ENCODE measurements around the gene TMEM221. TPM values are rescaled to one million over a fixed set of nuclear protein-coding genes. Genes with fewer than 3 reads are reported as not detected.

Gene TMEM221
- polyA plus RNA-seq, 1 donor from 2014 or later = not detected

GRCh38 chr19:17401628-17402027 lies 46.8 kb downstream of the TMEM221 start:
- no peaks in the 10 kb centered on the region for H4K20me1 ChIP-seq (ENCODE audit: insufficient read depth)
- no peaks in the 10 kb centered on the region for H3K79me2 ChIP-seq (replicated peaks; ENCODE audit: insufficient read depth, low read length)
- H3K9ac ChIP-seq (ENCODE audit: low read length) = no peak overlapping the region
- no peaks in the 10 kb centered on the region for H3K27me3 ChIP-seq (ENCODE audit: insufficient read depth, low read depth, low read length)
- H3K9me2 ChIP-seq (ENCODE audit: insufficient read depth, low read length) = no peaks in the 10 kb centered on the region
- H3K27ac ChIP-seq (ENCODE audit: low read length) = no peak overlapping the region
- H3K4me2 ChIP-seq (ENCODE audit: low read length) = no peak overlapping the region
- TF ChIP-seq EP300 (conservative IDR thresholded peaks at IDR 0.05; ENCODE audit: poor library complexity, severe bottlenecking) (no peak), REST (IDR thresholded peaks at IDR 0.05; ENCODE audit: borderline replicate concordance) (no peak), POLR2AphosphoS5 (IDR thresholded peaks at IDR 0.05) (no peak), RAD21 (conservative IDR thresholded peaks at IDR 0.05) (no peak), EZH2 (IDR thresholded peaks at IDR 0.05; ENCODE audit: borderline replicate concordance, insufficient read depth, low read length, poor library complexity, severe bottlenecking) (no peak), MXI1 (conservative IDR thresholded peaks at IDR 0.05; ENCODE audit: poor library complexity, severe bottlenecking) (no peak), SMC3 (conservative IDR thresholded peaks at IDR 0.05; ENCODE audit: poor library complexity) (no peak), CTCF (IDR thresholded peaks at IDR 0.05; ENCODE audit: poor library complexity, severe bottlenecking) (no peak), TAF1 (IDR thresholded peaks at IDR 0.05; ENCODE audit: low read depth) (no peak)
- no peaks in the 10 kb centered on the region for H3K9me3 ChIP-seq (ENCODE audit: low read length)
- H2AFZ ChIP-seq (ENCODE audit: low read depth, low read length) = no peak overlapping the region
- H3K4me3 ChIP-seq (ENCODE audit: low read length) = no peak overlapping the region
- no peaks in the 10 kb centered on the region for H3K36me3 ChIP-seq (ENCODE audit: insufficient read depth, low read length)
- H3F3A ChIP-seq (ENCODE audit: insufficient read depth, low read length, poor library complexity, severe bottlenecking) = no peaks in the 10 kb centered on the region

GRCh38 chr19:17398902-17399527 lies 49.5 kb downstream of the TMEM221 start:
- Histone ChIP-seq H4K20me1 (ENCODE audit: insufficient read depth) (no peaks in the 10 kb centered on the region), H3K4me3 (ENCODE audit: low read length) (no peak overlapping the region), H3K79me2 (replicated peaks; ENCODE audit: insufficient read depth, low read length) (no peaks in the 10 kb centered on the region), H3K27me3 (ENCODE audit: insufficient read depth, low read depth, low read length) (no peaks in the 10 kb centered on the region), H3K36me3 (ENCODE audit: insufficient read depth, low read length) (no peaks in the 10 kb centered on the region), H3K9me3 (ENCODE audit: low read length) (no peaks in the 10 kb centered on the region), H3K9me2 (ENCODE audit: insufficient read depth, low read length) (no peaks in the 10 kb centered on the region), H3K9ac (ENCODE audit: low read length) (no peak overlapping the region), H2AFZ (ENCODE audit: low read depth, low read length) (no peak overlapping the region), H3K4me2 (ENCODE audit: low read length) (no peak overlapping the region), H3F3A (ENCODE audit: insufficient read depth, low read length, poor library complexity, severe bottlenecking) (no peaks in the 10 kb centered on the region), H3K27ac (ENCODE audit: low read length) (no peak overlapping the region)
- TF ChIP-seq EZH2 (IDR thresholded peaks at IDR 0.05; ENCODE audit: borderline replicate concordance, insufficient read depth, low read length, poor library complexity, severe bottlenecking) (no peak), REST (IDR thresholded peaks at IDR 0.05; ENCODE audit: borderline replicate concordance) (no peak), CTCF (IDR thresholded peaks at IDR 0.05; ENCODE audit: poor library complexity, severe bottlenecking) (no peak), POLR2AphosphoS5 (IDR thresholded peaks at IDR 0.05) (no peak), MXI1 (conservative IDR thresholded peaks at IDR 0.05; ENCODE audit: poor library complexity, severe bottlenecking) (no peak), EP300 (conservative IDR thresholded peaks at IDR 0.05; ENCODE audit: poor library complexity, severe bottlenecking) (no peak)
